ENCODE measurements around the gene ZNF804A.

Gene ZNF804A

DNA sequence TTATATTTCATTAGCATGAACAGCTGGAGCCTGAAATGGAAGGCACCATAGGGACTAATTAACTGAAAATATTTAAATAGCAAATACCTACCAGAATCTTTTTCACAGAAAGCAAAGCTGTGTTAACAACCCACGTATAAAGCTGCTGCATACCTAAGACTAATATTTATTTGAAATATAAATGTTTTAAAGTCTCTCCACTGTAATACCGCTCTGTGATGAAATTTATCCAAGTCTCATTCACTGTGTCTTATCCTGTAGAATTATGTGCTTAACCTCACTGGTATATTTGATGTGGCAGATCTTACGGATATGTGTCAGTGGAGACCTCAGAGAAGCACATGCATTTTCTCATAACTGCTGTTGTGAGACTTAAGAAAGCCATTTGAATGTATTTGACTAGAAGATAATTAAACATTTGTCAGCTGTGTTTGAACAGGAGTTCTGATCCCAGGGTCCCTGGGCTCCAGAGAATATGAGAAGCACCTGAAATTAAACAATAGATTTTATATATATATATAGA is 373.3 kb downstream of the ZNF804A start:
- DNase-seq, result peak; percentile 69
